ENCODE data around the gene ETV2.

GRCh38 chr19:35665604-35666003 lies 24.1 kb downstream of the ETV2 start:
- TF ChIP-seq CTCF (IDR thresholded peaks at IDR 0.05; ENCODE audit: low read depth, low read length): no peak
- no peak for TF ChIP-seq EZH2phosphoT487 (IDR thresholded peaks at IDR 0.05; ENCODE audit: low read depth)
